Measurements from ENCODE around the gene ZNF497. TPM values are rescaled to one million over a fixed set of nuclear protein-coding genes. Genes with fewer than 3 reads are reported as not detected.

ZNF497 gene
- total RNA-seq, 2 experiments from 2014 or later = 0.28 to 0.55 TPM

DNA sequence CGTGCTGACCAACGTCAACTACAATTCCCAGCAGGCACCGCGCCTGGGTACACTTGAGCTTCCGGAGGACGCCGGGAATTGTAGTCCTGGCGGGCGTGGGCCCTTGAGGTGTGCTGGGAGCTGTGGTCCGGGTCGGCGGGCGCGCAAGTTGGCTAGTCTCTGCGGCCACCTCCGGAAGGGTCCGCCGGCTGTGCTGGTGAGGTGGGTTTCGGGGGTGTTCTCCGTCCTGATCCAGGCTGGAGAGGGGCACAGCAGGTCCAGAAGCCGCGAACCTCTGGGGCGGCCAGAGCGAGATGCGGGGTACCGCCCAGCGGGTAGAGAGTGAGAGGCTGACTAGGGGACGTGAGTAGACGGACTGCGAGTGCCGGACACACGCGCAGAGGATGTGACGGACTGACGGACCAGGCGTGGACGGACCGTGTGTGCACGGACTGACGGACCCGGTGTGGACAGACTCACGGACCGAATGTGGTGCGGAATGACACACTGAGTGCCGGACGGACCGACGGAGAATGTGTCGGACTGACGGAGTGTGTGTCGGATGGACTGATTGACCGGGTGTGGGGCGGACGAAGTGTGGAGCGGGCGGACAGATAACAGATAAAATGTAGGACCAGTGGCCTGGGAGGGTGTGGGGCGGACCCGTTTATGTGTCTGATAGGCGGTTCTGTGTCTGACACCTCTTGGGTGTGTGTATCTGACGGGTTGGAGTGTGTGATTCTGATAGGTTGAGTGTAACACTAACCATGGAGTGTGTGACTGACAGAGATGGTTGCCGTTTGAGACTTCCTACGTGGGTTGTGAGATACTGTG, 35.4 kb downstream of the ZNF497 start, which contains the start of gene ZSCAN22:
Gene ZSCAN22 (plus strand): TSS at position 81 of the 813 bp plus-strand sequence. CDS start 7,809 bp downstream, outside the sequence.
- intact Hi-C loops (cut with DNase I, micrococcal nuclease) = loop anchor here (1.0 to 10.0 kb wide), 9 partner anchors 22 to 512 kb away; partner anchors contain the start of genes ERVK3-1 (in 2 of the 2), ZNF497 (in 2 of the 2), ZBTB45 (in 1 of the 2) and ZNF132 (in 1 of the 2)
- H3K4me1 Mint-ChIP-seq (ENCODE audit: low read depth) = peaks cover 4% of the 10 kb centered on the region
- Histone ChIP-seq H3K9me3 (ENCODE audit: control insufficient read depth in 1 of 2, insufficient read depth in 1 of 2, low read length in 2 of 2) (no peaks in the 10 kb centered on the region), H3K27me3 (ENCODE audit: control insufficient read depth in 1 of 2, insufficient read depth in 2 of 2, low read length in 2 of 2) (no peaks in the 10 kb centered on the region), H3K4me3 (ENCODE audit: low read length) (peak within 1 kb of the TSS; percentile 86), H3K27ac (ENCODE audit: low read depth in 1 of 2, low read length in 2 of 2) (peak within 1 kb of the TSS; percentile 65), H3K36me3 (ENCODE audit: insufficient read depth, low read length) (no peaks in the 10 kb centered on the region), H3K4me1 (ENCODE audit: insufficient read depth, low read length) (peaks cover 22% of the 10 kb centered on the region)
- no peaks in the 10 kb centered on the region for H3K9me3 Mint-ChIP-seq
- TF ChIP-seq CTCF (IDR thresholded peaks at IDR 0.05) = no peak
- CTCF ChIA-PET = interaction anchor here (1.0 to 1.5 kb wide), 2 partner anchors 187 to 193 kb away, joined by 4 to 5 read pairs; partner anchors contain the start of gene ZBTB45
- peaks cover 6% of the 10 kb centered on the region for H3K36me3 Mint-ChIP-seq (ENCODE audit: low read depth)
- H3K27me3 Mint-ChIP-seq = no peaks in the 10 kb centered on the region
- no peak within 1 kb of the TSS for H3K27ac Mint-ChIP-seq
- peak; percentile 88 for ATAC-seq (ENCODE audit: poor library complexity)
- DNase-seq = peak; percentile 76 to 94 (median 86)
- POLR2A ChIA-PET = interaction anchor here (0.7 to 1.6 kb wide), 10 partner anchors 9 to 600 kb away, joined by 3 to 16 read pairs (median 4); partner anchors contain the start of genes ERVK3-1, RPS5, ZNF132 and ZNF274
- no peak within 1 kb of the TSS for H3K4me3 Mint-ChIP-seq

- H3K9me3 ChIP-seq (ENCODE audit: control insufficient read depth in 1 of 2, insufficient read depth in 1 of 2, low read length in 2 of 2) = no peaks in the 10 kb centered on the region
- Mint-ChIP-seq H3K36me3 (ENCODE audit: low read depth) (peaks cover 6% of the 10 kb centered on the region), H3K4me3 (no peak overlapping the region), H3K9me3 (no peaks in the 10 kb centered on the region), H3K27me3 (no peaks in the 10 kb centered on the region), H3K27ac (no peak overlapping the region), H3K4me1 (ENCODE audit: low read depth) (peaks cover 4% of the 10 kb centered on the region)
- H3K4me1 ChIP-seq (ENCODE audit: insufficient read depth, low read length) = peaks cover 22% of the 10 kb centered on the region
- H3K27ac ChIP-seq (ENCODE audit: low read depth in 1 of 2, low read length in 2 of 2) = peak overlapping the region; percentile 65
- no peaks in the 10 kb centered on the region for H3K27me3 ChIP-seq (ENCODE audit: control insufficient read depth in 1 of 2, insufficient read depth in 2 of 2, low read length in 2 of 2)
- no peak for TF ChIP-seq CTCF (IDR thresholded peaks at IDR 0.05)
- DNase-seq (no peak), ATAC-seq (ENCODE audit: poor library complexity) (peak; percentile 38)
- intact Hi-C loops (cut with DNase I, micrococcal nuclease) = loop anchor here (1.0 to 10.0 kb wide), 7 partner anchors 21 to 512 kb away; partner anchors contain the start of genes ERVK3-1 (in 1 of the 2), ZBTB45 (in 1 of the 2), ZNF446 (in 1 of the 2) and ZNF497 (in 1 of the 2)
- ChIA-PET POLR2A (interaction anchor here (0.7 to 1.6 kb wide), 11 partner anchors 10 to 599 kb away, joined by 3 to 16 read pairs (median 3); partner anchors contain the start of genes ERVK3-1, RPS5, ZNF132 and ZNF274), CTCF (interaction anchor here (1.0 to 1.5 kb wide), 2 partner anchors 188 to 193 kb away, joined by 4 to 5 read pairs; partner anchors contain the start of gene ZBTB45)
- H3K4me3 ChIP-seq (ENCODE audit: low read length) = peak overlapping the region; percentile 86
- H3K36me3 ChIP-seq (ENCODE audit: insufficient read depth, low read length) = no peaks in the 10 kb centered on the region
Observed at GRCh38 chr19:58326501-58326913, 36.0 kb downstream of the ZNF497 start.

DNA sequence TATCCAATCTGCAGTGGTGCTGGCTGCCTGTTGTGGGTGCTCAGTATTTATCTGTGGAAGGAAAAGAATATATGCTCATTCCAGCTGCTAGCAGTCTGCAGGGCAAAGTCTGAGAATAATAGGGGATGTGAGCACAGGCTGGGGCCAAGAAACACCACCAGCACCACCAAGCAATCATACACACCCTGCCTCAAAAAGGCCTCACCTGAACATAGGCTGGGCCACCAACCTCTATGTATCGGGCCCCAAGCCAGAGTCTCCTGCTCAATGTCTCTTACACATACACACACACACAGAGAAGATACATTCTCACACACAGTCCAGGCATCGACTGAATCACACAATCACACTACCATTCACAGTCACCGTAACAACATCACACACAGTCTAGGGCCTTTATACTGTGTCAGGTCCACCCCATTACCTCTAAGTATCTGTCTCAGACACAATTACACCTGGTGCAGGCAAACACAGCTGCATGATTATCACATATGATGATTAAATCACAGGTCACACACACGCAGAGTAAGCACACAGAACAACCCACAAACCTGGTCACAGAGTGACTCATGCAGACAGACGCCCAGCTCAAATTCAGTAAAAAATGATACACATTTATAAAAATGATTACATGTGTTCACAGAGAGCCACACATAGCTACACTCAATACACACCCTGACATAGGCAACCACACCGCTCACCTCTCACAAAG, 37.1 kb downstream of the ZNF497 start:
- DNase-seq (no peak), ATAC-seq (ENCODE audit: poor library complexity) (no peak)
- POLR2A ChIA-PET = interaction anchor here (0.6 to 1.6 kb wide), 4 partner anchors 38 to 598 kb away, joined by 3 to 16 read pairs (median 6); partner anchors contain the start of genes ZNF274, ZNF497 and ZNF671
- H3K27me3 ChIP-seq (ENCODE audit: control insufficient read depth in 1 of 2, insufficient read depth in 2 of 2, low read length in 2 of 2) = no peaks in the 10 kb centered on the region
- TF ChIP-seq CTCF (IDR thresholded peaks at IDR 0.05) = no peak
- Mint-ChIP-seq H3K27ac (no peak overlapping the region), H3K4me1 (ENCODE audit: low read depth) (no peaks in the 10 kb centered on the region), H3K9me3 (no peaks in the 10 kb centered on the region), H3K36me3 (ENCODE audit: low read depth) (peaks cover 6% of the 10 kb centered on the region), H3K27me3 (no peaks in the 10 kb centered on the region), H3K4me3 (no peak overlapping the region)
- H3K9me3 ChIP-seq (ENCODE audit: control insufficient read depth in 1 of 2, insufficient read depth in 1 of 2, low read length in 2 of 2) = no peaks in the 10 kb centered on the region
- no peaks in the 10 kb centered on the region for H3K36me3 ChIP-seq (ENCODE audit: insufficient read depth, low read length)
- H3K4me3 ChIP-seq (ENCODE audit: low read length) = no peak overlapping the region
- peaks cover 22% of the 10 kb centered on the region for H3K4me1 ChIP-seq (ENCODE audit: insufficient read depth, low read length)
- intact Hi-C loops (cut with DNase I, micrococcal nuclease) = loop anchor here (1.0 to 10.0 kb wide), 7 partner anchors 20 to 511 kb away; partner anchors contain the start of genes ERVK3-1 (in 1 of the 2), ZBTB45 (in 1 of the 2), ZNF446 (in 1 of the 2) and ZNF497 (in 1 of the 2)
- no peak overlapping the region for H3K27ac ChIP-seq (ENCODE audit: low read depth in 1 of 2, low read length in 2 of 2)
- CTCF ChIA-PET = interaction anchor here (1.5 kb wide), 1 partner anchor 189 kb away, joined by 5 read pairs; no protein-coding TSS in a partner anchor
